ENCODE measurements around the gene EPB41L1.
A peak's percentile ranks its signal among the peaks of the same experiment; 100 is the strongest.

Gene EPB41L1

DNA sequence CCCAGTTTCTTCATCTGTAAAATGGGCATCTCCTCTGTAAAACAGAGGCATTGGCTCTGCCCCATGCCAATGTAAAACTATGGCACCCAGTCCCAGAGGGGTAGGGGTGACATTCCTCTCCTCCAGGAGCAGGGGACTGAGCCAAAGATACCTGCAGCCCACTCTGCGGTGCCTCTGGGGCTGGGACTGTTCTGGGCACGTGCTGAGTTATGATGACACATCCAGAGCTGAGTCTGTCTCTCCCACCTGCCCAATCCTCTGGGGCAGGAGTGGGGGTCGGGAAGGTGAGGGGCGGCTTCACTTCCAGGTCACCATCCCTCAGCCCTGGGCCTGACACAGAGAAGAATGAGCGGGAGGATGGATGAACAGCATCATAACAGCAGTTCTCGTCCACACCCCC is 111.6 kb downstream of the EPB41L1 start:
- no peak for DNase-seq

DNA sequence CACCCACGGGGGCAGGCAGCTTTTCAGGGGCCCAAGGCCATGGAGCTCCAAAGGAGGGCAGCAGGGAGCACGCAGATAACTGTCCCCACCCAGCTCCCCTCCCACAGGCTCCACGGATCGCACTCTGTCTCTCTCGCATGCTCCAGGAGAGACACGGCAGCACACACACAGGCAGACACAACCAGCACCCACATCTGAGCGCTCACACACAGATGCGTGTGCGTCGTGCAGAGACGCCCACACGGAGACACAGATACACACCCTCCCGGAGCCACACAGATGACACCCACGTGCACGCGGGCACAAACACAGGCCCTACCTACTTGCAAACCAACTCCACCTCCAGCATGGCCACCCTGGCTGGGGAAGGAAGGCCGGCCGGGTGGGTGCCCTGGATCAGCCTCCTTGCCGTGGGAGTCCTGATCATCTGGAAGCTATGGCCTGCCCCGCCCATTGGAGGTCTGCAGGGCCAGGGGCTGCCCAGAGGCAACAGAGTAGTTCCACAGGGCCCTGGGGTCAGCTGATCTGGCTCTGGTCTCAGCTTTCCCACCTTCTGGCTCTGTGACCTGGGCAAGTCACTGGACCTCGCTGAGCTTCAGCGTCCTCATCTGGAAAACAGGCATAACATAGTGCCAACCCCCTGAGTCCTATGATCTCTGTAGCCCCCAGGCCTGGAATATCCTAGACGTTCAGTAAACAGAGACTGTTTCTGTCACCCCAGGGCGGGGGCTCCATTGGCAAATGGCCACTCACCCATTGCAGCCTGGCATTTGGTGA is 113.3 kb downstream of the EPB41L1 start:
- DNase-seq: no peak

DNA sequence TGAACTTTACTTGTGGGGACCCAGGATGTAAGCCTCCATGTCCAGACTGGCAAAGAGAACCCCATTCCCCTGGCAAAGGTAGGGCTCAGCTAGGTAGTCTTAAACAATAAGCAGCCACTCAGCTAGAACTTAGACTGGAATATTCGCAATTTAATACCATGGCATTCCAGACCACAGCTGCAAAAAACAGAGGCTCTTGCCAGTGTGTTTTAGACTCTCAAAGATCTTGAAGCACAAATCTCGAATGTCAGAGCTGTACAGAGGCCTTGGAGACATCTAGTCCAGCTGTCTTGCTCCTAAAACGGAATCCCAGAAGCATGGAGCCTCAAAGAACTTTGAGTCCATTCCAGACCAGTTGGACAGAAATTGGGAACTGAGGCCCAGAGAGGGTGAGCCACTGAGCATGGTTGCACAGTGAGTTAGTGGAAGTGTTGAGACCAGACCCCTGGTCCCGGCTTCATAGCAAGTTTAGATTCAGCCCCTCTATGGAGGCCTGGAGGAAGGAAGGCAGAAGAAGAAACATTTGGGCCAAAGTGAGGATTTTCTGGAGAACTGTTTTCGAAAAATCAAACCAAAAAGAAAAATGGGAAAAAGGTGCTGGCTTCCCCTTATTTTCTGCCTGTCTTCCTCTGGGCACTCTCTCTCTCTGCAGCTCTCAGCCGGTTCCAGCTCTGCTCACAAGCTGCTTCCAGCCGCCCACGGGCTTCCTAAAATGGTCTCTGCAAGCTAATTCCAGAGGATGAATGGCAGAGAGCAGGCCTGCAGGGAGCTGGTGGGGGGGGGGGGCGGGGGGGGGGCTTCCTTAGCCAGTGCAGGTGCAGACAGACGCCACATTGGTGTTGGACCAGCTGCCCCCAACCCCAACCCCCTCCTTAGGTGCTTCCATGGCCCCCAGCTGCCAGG is 114.2 kb downstream of the EPB41L1 start:
- no peak for DNase-seq

DNA sequence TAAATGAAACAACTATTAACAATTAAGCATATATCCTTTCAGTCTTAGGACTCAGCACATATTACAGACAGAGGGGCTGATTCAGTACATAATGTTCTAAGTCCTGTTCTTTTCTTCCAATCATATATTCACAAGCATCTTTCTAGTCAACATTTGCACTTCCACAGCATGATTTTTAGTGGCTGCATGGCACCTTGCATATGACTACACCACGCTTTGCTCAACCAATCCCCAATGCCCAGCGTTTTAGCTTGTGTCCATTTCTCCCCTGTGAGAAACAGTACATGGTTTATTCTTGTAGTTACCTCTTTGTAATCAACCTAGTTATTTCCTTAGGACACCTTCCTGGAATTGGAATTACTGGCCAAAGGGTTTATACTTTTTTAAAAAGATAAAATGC is 115.0 kb downstream of the EPB41L1 start:
- DNase-seq: no peak

DNA sequence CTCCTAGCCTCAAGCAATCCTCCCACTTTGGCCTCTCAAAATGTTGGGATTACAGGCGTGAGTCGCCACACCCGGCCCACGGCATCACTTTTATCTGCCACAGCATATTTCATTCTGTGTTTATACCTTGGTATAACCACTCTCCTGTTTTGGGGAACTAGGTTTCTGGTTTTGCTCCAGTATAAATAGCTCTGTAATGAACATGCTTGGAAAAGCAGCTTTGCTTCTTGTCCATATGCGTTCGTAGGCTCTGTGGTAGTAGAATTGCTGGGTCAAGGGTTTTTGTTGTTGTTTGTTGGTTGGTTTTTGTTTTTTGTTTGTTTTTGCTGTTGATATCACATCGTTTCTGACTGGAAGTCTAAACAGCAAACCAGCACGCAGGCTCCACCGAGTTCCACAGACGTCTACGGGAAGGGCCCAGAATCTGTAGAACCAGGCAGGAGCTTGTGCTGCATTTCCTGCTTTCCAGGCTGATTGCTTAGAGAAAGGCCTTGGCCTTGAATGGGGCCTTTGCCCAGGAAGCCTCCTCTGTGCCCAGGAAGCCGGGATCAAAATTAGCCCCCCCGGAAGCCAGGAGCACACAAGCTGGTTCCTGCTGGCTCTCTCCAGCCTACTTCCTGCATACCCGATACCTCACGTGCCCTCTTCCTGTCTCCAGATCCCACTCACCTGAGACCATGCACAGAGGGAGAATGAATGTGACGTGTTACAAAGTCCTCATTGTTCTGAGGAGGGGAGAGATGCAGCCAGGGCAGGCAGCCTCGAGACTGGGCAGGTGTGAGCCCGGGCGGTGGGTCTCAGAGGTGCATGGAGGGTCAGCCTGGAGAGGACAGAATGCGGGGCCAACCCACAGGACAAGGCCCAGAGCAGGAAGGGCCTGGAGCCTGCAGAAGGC is 116.5 kb downstream of the EPB41L1 start:
- DNase-seq: no peak

DNA sequence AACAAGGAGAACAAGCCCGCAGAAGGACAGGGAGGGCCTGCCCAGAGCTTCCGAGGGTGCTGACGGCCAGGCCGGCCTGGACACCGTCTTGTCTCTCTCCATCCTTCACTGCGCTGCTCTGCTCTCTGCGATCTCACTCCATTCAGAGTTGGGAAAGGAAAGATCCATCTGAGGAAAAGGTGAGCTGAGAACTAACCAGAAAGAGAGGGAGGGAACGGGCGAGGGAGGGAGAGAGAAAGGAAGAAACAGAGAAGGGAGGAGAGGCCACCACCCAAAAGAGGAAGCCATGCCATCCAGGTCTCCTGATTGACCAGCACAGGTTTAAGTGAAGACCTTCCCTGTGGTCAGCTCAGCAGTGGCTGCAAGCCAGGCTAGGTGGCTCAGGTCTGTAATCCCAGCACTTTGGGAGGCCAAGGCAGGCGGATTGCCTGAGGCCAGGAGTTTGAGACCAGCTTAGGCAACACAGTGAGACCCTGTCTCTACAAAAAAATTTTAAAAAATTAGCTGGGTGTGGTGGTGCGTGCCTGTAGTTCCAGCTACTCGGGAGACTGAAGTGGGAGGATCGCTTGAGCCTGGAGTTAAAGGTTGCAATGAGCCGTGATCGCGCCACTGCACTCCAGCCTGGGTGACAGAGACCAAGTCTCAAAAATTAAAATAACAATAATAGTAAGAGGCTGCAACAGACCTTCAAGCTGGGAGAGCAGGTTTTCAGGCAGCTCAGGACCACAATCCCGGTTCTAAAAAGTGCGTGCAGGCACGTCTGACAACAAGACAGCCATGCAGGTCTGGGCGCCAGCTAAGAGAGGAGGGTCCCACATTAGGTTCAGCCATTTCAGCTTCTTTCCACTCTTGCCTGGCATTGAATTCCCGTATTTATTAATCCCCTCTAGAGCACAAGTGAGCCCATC is 117.4 kb downstream of the EPB41L1 start:
- no peak for DNase-seq

DNA sequence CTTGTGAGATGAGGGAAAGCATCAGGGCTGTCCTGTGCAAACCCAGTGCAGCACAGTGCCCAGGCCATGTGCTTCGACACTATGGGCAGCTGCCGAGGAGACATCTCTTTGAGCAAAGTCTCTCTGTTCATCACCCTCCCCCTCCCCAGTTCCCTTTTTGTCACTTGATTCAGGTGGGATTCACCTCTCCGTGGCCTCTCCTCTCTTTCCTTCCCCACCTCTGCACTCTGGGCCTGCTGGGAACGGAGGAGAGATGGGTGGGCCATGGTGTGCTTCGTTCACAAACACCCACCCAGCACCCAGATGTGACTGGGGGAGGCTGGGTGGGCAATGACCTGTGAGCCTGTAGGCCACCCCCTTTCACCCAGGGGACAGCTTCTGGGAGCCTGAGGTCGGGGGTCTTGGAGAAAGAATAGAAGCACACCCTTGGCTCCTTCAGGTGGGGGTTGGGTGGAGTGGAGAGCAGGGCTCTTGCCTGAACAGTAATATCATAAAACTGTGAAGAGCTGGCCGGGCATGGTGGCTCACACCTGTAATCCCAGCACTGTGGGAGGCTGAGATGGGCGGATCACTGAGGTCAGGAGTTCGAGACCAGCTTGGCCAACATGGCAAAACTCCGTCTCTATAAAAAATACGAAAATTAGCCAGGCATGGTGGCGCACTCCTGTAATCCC is 118.1 kb downstream of the EPB41L1 start:
- DNase-seq: no peak

DNA sequence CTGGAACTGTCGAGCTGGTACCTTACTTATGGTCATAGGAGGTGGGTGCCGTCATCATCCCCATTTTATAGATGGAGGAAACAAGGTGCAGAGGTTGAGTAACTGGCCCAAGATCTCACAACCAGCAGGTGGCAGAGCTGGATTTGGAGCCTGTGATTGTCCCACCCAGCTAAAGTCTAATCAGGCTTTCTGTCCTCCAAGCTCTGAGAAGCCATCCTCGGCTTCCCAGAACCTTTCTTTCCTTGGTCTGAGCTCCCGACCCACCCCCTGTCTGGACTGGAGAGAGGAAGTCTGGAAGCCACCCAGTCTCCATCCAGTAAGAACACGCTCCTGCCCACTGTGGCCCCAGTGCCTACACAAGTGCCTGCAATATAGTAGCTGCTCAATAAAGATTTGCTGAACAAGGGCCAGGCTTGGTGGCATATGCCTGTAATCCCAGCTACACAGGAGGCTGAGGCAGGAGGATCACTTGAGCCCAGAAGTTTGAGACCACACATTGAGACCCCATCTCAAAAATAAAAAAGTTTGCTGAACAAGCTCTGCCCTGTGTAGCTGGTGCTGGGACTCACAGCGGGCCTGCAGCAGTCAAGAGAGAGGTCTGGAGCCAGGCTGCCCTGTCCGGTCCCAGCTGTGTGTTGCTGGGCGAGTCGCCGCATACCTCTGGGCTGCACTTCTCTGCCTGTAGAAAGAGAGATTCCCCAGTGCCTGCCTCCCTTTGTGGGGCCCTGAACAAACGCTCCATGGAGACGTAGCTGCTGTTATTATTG is 119.1 kb downstream of the EPB41L1 start:
- peak; percentile 6 for DNase-seq

DNA sequence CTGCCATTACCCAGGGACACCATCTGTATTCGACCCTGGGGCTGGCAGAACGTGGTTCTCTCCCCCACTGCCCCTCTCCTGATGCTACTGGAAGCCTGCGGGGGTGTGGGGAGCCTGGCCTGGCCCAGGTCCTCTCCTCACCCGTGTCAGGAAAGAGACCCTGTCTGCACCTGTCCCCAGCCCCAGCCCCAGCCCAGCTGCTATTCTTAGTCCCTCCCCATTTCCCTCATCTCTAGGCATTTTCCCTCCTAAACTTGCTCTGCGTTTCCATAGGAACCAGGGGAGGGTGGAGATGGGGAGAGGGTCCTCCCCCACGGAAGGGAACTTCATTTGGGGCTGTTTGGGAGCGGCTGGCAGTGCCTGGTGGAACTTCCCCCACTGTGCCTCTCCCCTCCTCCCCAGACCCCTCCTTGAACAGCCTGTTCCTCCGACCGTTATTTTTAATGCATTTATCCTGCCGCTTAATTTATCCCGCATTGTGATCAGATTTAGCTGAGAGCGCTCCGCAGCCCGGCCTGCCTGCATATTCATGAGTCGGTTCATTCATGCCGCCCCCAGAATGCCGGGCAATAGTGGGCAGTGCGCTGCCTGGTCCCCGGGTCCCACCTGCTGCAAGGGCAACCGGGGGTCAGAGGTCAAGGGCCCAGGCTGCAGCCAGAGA is 119.8 kb downstream of the EPB41L1 start:
- DNase-seq: no peak

DNA sequence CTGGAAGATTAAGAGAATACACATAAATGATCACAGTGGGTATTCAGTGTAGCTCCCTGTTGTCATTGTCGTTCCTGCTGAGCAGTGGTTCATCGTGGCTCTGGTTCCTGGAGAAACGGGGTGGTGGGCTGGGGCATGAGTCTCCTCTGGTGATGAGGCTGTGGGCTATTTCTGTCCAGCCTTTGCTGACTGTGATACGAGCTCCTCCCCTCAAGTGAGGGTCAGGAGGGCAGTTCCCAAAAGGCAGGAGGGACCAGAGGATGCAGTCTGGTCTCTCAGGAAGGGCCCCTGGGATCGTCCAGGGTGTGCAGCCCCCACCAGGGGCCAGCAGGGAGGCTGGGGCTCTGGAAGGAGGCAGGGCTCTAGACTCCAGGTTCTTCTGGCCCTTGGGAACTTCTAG is 120.5 kb downstream of the EPB41L1 start:
- DNase-seq: no peak

DNA sequence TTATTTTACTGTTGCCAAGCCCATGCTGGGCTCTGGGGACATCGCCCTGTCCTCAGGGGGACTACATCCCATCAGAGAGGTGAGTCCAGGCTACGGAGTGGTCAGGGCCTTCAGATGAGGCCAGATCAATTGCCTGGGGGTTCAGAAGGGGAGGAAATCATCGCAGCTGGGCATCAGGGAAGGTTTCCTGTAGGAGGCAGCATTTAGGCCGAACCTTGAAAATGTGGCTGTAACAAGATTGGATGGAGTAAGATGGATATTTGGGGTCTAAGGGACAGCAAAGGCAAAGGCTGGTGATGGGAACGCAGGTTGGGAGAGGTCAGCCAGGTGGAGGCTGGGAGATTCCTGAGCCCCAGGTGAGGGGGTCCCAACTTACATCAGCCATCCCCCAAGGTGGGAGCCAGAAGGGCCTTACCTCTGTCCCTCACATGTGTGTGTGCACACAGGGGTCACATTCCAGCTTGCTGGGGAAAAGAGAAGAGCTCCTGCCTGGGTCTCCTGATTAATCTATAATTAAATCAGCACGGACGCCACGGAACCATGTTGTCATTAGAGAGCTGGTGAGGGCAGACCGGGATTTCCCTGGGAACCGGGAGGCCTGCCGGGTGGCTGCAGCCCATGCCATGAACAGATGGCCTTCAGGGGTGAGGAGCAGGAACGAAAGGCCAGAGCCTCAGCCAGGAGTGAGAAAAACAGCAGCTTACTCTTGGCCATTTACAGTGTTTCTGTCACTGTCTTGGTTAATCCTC is 121.1 kb downstream of the EPB41L1 start:
- no peak for DNase-seq

DNA sequence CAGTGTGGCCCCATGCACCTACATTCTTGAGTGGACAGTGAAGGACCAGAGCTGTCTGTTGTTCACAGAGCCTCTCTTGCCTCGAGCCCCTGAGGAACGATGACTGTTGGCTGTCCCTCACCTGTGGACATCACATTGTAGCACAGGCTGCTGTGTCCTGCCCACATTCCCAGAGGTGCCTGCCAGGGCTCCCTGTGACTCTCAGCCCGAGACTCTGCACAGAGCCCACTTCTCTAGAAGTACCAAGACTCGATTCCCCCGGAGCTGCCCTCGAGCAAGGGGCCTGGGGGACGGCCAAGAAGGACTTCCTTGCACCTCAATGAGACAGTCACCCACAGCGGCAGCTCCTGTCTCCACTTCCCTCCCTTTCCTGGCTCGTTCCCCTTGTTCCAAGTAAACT is 123.0 kb downstream of the EPB41L1 start:
- DNase-seq: no peak

DNA sequence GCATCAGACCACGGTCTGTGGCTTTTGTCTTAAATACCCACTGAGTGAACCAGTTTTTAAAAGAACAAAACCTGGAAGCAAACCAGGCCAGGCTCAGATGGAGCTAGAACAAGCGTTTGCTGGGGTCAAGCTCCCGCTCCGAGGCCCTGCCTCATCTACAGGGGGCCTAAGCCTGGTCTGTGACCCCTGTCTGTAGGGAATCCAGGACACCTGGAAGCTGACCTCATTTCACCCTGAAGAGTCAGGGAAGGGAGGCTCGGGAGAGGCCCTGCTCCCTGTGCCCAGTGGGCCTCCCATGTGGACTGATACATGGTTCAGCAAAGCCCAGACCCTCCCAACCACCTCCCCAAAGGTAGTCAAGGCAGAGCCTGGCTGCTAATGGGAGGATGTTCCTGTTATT is 124.8 kb downstream of the EPB41L1 start:
- no peak for DNase-seq

DNA sequence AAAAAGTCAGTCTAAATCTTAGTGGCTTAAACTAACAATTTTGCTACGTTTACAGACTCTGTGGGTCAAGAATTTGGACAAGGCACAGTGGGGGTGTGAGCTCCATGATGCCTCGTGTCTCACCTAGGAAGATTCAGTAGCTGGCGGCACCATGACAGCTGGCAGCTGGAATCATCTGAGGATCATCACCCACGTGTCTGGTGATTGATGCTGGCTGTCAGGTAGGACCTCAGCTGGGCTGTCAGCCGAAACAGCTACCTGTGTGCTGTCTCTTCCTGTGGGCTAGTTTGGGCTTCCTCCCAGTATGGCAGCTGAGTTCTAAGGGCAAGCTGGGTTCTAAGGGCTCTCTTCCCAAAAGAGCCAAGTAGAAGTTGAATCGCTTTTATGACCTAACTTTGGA is 125.2 kb downstream of the EPB41L1 start:
- DNase-seq: no peak

DNA sequence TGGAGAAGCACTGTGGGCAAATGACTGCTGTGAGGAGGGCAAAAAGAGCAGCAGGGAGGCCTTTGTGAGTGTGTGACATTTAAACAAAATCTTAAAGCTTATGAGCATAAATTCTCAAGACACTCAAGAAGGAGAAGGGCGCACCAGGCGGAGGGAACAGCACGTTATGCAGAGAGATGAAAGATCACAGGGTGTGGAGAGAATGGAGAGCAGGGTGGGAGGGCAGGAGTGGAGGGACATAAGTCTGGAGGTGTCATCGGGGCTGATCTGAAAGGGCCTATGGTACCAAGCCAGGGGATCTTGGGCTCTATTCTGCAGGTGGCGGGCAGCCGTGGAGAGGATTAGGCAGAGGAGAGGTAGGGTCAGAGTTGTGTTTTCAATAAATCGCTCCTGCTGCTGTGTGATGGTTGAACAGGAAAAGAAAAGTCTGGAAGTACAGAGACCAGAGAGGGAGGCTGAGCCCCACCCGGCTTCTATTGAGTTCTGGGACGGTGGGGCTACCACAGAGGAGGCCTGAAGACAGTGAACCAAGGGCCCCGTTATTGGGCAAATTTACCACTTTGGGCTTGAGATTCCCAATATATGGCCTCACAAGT is 127.3 kb downstream of the EPB41L1 start:
- DNase-seq: no peak

All from NCI-H1694 treated with DMSO at 0.1 percent for 48 hours (cell line).